HepG2 (cell line): ENCODE data around the gene MEPE.

Experiments
- RBM39 ChIP-seq: fragments of 200-400 bp; formaldehyde crosslinking; IDR thresholded peaks from one replicate; pipeline ENCODE4 v1.6.1; 2018; ENCODE audit warnings: antibody characterized with exemption, mild to moderate bottlenecking, low read depth, low read length; ENCODE audit not compliant: poor library complexity, severe bottlenecking
- ZNF138 ChIP-seq: sonication (generic); formaldehyde crosslinking; IDR thresholded peaks from 2 replicates; pipeline ENCODE4 v1.5.0; 2020; ENCODE audit warnings: mild to moderate bottlenecking, low read depth, missing genetic modification reagents
- TF ChIP-seq, protein P1 (sequence below), 2 experiments: IDR thresholded peaks; 2 replicates each; pipeline ENCODE4 v1.6.1; 2011 to 2012; ENCODE audit warnings: low read length in 2 of 2, borderline replicate concordance in 1 of 2, low read depth in 1 of 2, mild to moderate bottlenecking in 1 of 2, moderate library complexity in 1 of 2
- TF ChIP-seq, protein P2 (sequence below): IDR thresholded peaks from 2 replicates; pipeline ENCODE4 v1.6.1; 2016; ENCODE audit warnings: missing compliant biosample characterization, missing genetic modification reagents, borderline replicate concordance
- TF ChIP-seq, protein P3 (sequence below): IDR thresholded peaks from 2 replicates; pipeline ENCODE4 v1.6.1; 2012; ENCODE audit warnings: inconsistent platforms
- TF ChIP-seq, protein P4 (sequence below): sonication (generic); formaldehyde crosslinking; IDR thresholded peaks from 2 replicates; pipeline ENCODE4 v1.5.0; 2020; ENCODE audit warnings: mild to moderate bottlenecking, missing genetic modification reagents, moderate library complexity
- TF ChIP-seq, protein P5 (sequence below), 2 experiments: sonication (generic) in 1 of 2; formaldehyde crosslinking in 1 of 2; IDR thresholded peaks; 2 replicates each; pipeline versions ENCODE4 v1.5.1 to v1.6.1; 2011 to 2020; ENCODE audit warnings: borderline replicate concordance in 1 of 2, low read depth in 1 of 2, low read length in 1 of 2, mild to moderate bottlenecking in 1 of 2, missing genetic modification reagents in 1 of 2, moderate library complexity in 1 of 2
- TF ChIP-seq, protein P6 (sequence below): sonication (generic); formaldehyde crosslinking; IDR thresholded peaks from 2 replicates; pipeline ENCODE4 v1.5.1; 2020; ENCODE audit warnings: mild to moderate bottlenecking, missing genetic modification reagents

DNA sequence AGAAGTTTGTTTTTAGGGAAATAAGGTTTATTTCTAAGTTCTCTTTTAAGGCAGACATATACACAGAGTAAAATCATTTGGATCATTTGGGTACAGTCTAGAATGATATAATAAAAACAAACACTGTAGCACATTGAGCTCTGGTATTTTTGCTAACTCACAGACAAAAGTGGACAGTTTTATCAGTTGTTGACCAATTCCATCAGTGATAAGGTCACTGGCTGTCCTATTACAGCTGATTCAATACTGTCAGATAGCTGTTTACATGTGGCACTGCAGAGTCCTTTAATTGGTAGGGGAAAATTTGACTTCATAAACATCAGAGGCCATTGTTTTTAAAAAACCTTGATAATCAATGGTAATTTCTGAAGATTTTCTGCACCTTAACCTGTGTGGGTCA is 29.9 kb upstream of the MEPE start:
- TF ChIP-seq, protein P1, sequence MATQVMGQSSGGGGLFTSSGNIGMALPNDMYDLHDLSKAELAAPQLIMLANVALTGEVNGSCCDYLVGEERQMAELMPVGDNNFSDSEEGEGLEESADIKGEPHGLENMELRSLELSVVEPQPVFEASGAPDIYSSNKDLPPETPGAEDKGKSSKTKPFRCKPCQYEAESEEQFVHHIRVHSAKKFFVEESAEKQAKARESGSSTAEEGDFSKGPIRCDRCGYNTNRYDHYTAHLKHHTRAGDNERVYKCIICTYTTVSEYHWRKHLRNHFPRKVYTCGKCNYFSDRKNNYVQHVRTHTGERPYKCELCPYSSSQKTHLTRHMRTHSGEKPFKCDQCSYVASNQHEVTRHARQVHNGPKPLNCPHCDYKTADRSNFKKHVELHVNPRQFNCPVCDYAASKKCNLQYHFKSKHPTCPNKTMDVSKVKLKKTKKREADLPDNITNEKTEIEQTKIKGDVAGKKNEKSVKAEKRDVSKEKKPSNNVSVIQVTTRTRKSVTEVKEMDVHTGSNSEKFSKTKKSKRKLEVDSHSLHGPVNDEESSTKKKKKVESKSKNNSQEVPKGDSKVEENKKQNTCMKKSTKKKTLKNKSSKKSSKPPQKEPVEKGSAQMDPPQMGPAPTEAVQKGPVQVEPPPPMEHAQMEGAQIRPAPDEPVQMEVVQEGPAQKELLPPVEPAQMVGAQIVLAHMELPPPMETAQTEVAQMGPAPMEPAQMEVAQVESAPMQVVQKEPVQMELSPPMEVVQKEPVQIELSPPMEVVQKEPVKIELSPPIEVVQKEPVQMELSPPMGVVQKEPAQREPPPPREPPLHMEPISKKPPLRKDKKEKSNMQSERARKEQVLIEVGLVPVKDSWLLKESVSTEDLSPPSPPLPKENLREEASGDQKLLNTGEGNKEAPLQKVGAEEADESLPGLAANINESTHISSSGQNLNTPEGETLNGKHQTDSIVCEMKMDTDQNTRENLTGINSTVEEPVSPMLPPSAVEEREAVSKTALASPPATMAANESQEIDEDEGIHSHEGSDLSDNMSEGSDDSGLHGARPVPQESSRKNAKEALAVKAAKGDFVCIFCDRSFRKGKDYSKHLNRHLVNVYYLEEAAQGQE (IDR thresholded peaks at IDR 0.05; ENCODE audit: borderline replicate concordance in 1 of 2, low read depth in 1 of 2, low read length in 2 of 2): no peak
- TF ChIP-seq, protein P2, sequence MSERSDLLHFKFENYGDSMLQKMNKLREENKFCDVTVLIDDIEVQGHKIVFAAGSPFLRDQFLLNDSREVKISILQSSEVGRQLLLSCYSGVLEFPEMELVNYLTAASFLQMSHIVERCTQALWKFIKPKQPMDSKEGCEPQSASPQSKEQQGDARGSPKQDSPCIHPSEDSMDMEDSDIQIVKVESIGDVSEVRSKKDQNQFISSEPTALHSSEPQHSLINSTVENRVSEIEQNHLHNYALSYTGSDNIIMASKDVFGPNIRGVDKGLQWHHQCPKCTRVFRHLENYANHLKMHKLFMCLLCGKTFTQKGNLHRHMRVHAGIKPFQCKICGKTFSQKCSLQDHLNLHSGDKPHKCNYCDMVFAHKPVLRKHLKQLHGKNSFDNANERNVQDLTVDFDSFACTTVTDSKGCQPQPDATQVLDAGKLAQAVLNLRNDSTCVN (CRISPR knock-in tag): no peak
- TF ChIP-seq, protein P3, sequence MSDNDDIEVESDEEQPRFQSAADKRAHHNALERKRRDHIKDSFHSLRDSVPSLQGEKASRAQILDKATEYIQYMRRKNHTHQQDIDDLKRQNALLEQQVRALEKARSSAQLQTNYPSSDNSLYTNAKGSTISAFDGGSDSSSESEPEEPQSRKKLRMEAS: no peak
- TF ChIP-seq, protein P4, sequence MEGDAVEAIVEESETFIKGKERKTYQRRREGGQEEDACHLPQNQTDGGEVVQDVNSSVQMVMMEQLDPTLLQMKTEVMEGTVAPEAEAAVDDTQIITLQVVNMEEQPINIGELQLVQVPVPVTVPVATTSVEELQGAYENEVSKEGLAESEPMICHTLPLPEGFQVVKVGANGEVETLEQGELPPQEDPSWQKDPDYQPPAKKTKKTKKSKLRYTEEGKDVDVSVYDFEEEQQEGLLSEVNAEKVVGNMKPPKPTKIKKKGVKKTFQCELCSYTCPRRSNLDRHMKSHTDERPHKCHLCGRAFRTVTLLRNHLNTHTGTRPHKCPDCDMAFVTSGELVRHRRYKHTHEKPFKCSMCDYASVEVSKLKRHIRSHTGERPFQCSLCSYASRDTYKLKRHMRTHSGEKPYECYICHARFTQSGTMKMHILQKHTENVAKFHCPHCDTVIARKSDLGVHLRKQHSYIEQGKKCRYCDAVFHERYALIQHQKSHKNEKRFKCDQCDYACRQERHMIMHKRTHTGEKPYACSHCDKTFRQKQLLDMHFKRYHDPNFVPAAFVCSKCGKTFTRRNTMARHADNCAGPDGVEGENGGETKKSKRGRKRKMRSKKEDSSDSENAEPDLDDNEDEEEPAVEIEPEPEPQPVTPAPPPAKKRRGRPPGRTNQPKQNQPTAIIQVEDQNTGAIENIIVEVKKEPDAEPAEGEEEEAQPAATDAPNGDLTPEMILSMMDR (CRISPR knock-in tag): no peak
- TF ChIP-seq, protein P5, sequence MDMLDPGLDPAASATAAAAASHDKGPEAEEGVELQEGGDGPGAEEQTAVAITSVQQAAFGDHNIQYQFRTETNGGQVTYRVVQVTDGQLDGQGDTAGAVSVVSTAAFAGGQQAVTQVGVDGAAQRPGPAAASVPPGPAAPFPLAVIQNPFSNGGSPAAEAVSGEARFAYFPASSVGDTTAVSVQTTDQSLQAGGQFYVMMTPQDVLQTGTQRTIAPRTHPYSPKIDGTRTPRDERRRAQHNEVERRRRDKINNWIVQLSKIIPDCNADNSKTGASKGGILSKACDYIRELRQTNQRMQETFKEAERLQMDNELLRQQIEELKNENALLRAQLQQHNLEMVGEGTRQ (IDR thresholded peaks at IDR 0.05; ENCODE audit: low read depth, low read length): no peak
- TF ChIP-seq, protein P5 (CRISPR knock-in tag; IDR thresholded peaks at IDR 0.05; ENCODE audit: borderline replicate concordance): no peak
- TF ChIP-seq ZNF138 (CRISPR knock-in tag) (no peak), RBM39 (no peak)
- TF ChIP-seq, protein P6, sequence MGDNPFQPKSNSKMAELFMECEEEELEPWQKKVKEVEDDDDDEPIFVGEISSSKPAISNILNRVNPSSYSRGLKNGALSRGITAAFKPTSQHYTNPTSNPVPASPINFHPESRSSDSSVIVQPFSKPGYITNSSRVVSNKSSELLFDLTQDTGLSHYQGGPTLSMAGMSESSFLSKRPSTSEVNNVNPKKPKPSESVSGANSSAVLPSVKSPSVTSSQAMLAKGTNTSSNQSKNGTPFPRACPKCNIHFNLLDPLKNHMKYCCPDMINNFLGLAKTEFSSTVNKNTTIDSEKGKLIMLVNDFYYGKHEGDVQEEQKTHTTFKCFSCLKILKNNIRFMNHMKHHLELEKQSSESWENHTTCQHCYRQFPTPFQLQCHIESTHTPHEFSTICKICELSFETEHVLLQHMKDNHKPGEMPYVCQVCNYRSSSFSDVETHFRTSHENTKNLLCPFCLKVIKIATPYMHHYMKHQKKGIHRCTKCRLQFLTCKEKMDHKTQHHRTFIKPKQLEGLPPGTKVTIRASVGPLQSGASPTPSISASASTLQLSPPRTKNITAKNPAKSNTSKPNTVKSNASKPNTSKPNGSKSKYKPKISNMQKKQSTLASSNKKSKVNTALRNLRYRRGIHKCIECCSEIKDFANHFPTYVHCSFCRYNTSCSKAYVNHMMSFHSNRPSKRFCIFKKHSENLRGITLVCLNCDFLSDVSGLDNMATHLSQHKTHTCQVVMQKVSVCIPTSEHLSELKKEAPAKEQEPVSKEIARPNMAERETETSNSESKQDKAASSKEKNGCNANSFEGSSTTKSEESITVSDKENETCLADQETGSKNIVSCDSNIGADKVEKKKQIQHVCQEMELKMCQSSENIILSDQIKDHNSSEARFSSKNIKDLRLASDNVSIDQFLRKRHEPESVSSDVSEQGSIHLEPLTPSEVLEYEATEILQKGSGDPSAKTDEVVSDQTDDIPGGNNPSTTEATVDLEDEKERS (CRISPR knock-in tag): no peak
